ES-I3 (cell line): ENCODE data around the gene TBC1D9.
A peak's percentile ranks its signal among the peaks of the same experiment; 100 is the strongest.
"Not testable (repeated sequence)": the region's sequence is repeated elsewhere in the genome, so short reads cannot be mapped to it uniquely, and the experiment has no call there.

Experiments
- H3K36me3 ChIP-seq: 2 replicates; pipeline ENCODE4 v1.6.1; 2013; ENCODE audit warnings: mild to moderate bottlenecking, low read length, control low read depth, moderate library complexity; ENCODE audit not compliant: insufficient read depth
- H3K4me1 ChIP-seq: 2 replicates; pipeline ENCODE4 v1.6.1; 2013; ENCODE audit warnings: mild to moderate bottlenecking, control low read depth, low read length; ENCODE audit not compliant: insufficient read depth
- H3K9ac ChIP-seq: 2 replicates; pipeline ENCODE4 v1.6.1; 2013; ENCODE audit warnings: low read depth, mild to moderate bottlenecking, low read length, moderate library complexity
- H3K9me3 ChIP-seq: 2 replicates; pipeline ENCODE4 v1.6.1; 2013; ENCODE audit warnings: mild to moderate bottlenecking, low read length, moderate library complexity; ENCODE audit not compliant: control insufficient read depth, insufficient read depth

The TBC1D9 gene

DNA sequence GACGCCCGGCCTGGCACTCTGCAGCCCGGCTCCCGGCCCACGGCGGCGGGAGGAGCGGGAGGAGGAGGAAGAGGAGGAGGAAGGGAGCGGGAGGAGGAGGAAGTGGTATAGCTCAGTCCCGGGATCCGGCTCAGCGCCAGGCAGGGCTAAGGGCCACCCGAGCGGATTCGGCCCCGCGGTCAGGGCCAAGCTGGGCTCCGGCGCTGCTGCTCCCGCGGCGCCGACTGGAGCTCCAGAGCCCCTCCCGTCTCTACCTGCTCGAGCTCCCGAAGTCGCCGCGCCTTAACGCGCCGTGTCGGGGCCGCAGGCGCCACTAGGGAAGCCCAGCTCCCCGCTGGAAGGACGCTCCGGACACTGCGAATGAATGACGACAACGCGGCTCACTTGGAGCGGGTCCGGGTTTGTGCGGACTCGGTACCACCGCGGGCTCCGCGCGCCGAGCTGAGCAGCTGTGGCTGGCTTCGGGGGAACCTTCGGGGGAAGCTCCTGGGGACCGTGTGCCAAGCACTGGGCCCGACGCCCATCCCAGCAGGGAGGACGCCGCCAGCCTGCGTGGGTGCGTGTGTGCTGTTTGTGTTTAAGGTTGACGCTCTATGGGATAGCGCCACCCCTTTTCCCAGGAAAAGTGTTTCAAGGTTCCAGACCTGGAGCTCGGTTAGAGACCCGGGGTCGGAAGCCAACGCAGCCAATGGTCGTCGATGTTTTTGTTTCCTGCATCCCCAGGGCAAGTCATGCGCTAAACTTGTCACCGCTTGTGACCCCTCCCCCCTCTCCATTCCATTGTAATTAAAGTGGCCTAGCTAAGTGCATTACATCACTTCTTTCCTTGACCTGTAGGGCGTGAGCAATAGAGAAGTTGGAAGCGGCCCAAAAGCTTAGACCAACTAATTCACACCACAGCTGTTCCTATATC, at the start of gene TBC1D9:
TSS of gene TBC1D9 (minus strand) at position 67 of the 913 bp plus-strand sequence. CDS start 340 bp downstream, outside the sequence.
- H3K36me3 ChIP-seq, result no peaks in the 10 kb centered on the region
- H3K9ac ChIP-seq, result peak within 1 kb of the TSS; percentile 59; the same call in 1 of the 2 replicates
- peaks cover 9% of the 10 kb centered on the region for H3K4me1 ChIP-seq
- H3K9me3 ChIP-seq, result no peaks in the 10 kb centered on the region

DNA sequence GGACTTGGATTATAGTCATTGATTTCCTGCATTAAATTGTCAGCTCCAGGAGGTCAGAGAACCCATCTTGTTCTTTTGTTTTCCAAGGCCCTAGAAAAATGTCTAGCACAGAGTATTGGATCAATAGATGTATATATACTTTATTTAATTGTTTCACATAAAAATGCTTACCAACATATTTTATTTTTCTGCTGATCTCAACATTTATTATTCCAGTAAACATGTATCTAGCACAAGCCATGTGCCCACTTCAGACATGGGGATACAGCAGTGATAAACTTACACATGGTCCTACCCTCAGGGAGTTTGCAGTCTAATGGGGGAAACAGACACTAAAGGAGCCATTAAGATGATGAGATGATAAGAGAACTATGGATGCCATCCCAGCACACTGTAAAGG, 49.1 kb upstream of the TBC1D9 start:
- H3K4me1 ChIP-seq, result 0 out of 2 replicates have a peak, but pooled peaks cover 5% of the 10 kb centered on the region
- H3K9ac ChIP-seq, result no peak overlapping the region
- H3K9me3 ChIP-seq, result no peaks in the 10 kb centered on the region
- no peaks in the 10 kb centered on the region for H3K36me3 ChIP-seq

DNA sequence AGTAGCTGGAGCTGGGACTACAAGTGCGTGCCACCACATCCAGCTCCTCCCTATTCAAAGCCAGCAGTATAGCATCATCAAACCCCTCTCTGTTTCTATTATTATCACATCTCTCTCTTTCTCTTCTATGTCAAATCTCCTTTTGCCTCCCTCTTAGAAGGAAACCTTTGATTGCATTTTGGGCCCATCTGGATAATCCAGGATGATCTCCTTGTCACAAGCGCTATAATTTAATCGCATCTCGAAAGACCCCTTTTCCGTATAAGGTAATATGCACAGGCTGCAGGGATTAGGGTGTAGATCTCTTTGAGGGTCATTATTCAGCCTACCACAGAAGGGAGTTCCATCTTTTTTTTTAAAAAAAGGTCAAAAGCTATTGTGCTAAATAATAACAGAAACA, 46.4 kb upstream of the TBC1D9 start:
- Histone ChIP-seq H3K9ac (no peak overlapping the region), H3K4me1 (no peaks in the 10 kb centered on the region), H3K9me3 (no peaks in the 10 kb centered on the region), H3K36me3 (no peaks in the 10 kb centered on the region)

DNA sequence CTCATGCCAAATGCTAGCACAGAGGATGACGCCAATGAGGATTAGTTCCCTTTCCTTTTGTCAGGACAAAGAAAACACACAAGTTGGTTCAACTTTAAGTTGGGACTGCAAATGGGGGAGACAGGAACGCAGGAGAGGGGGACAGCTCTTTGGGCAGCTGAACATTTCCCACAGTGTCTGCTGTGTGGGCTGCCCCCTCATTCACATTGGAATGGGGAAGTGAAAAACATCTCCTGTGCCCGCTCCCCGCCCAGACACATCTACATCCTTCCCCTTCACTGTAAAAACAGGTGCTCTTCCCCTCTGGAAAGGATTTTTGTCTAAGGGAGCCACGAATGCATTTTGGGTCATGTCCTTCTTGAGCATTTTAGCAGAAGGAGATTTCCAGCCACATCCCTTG, 44.5 kb upstream of the TBC1D9 start:
- H3K4me1 ChIP-seq, result no peaks in the 10 kb centered on the region
- no peaks in the 10 kb centered on the region for H3K9me3 ChIP-seq
- no peaks in the 10 kb centered on the region for H3K36me3 ChIP-seq
- H3K9ac ChIP-seq, result no peak overlapping the region

DNA sequence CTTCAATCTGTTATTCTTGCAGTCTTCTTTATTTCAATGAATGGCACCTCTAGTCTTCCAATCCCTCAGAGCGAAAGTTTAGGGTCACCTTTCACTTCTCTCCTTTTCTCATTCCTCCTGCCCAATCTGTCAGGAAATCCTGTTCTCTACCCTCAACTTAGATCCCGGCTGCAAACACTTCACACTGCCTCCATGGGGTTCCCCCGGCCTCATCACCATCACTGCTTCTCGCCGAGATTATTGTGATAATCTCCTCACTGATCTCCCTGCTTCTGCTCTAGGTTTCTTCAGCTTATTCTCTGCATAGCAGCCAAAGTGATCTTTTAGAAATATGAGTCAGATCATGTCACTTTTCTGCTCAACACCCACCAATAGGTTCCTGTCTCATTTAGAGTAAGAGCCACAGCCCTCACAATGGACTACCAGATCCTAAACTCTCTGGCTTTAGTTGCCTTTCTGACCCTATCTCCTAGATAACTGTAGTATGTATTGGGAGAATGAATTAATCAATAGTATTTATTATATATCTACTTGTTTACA, 43.6 kb upstream of the TBC1D9 start:
- Histone ChIP-seq H3K9me3 (no peaks in the 10 kb centered on the region), H3K36me3 (no peaks in the 10 kb centered on the region), H3K9ac (no peak overlapping the region), H3K4me1 (no peaks in the 10 kb centered on the region)

DNA sequence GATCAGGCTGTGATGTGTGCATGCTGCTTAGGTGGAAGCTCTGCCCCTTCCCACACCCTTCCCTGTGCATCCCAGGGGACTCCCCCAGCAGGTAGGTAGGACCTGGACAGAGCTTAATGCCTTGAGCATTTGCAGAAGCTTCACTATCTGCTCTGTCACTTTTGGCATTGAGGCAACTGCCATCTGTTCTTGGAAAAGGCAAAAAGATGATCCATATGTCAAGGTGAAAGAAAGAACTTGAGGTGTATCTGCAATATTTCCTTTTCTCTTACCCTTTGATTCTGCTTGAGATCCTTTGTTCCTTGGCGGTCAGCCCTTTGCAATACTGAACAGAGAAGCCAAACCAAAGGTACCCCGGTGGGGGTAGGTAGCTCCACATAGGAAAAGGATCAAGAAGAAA, 37.1 kb upstream of the TBC1D9 start:
- Histone ChIP-seq H3K9me3 (peaks cover 2% of the 10 kb centered on the region; the same call in 1 of the 2 replicates), H3K4me1 (peaks cover 5% of the 10 kb centered on the region; the same call in 1 of the 2 replicates), H3K36me3 (no peaks in the 10 kb centered on the region), H3K9ac (no peak overlapping the region)

DNA sequence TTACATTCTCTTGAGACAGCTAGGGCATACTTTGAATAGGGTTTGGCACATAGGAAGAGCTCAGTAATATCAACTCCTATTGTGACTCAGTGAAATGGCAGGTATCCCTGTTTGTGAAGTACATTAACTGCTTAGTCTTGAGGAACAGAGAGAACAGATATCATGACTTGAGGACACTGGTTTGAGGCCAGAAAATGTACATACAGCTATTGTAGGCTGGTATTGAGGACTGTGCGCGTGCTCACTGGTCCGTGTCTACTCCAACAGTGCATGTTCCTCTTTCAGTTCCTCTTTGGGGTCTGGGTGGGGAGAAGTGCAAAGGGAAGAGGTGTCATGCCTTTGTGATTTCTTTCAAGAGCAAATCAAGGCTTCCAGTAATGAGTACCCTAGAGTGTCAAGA, 34.6 kb upstream of the TBC1D9 start:
- Histone ChIP-seq H3K4me1 (peaks cover 5% of the 10 kb centered on the region; the same call in 1 of the 2 replicates), H3K9ac (no peak overlapping the region), H3K9me3 (peaks cover 2% of the 10 kb centered on the region; the same call in 1 of the 2 replicates), H3K36me3 (no peaks in the 10 kb centered on the region)

DNA sequence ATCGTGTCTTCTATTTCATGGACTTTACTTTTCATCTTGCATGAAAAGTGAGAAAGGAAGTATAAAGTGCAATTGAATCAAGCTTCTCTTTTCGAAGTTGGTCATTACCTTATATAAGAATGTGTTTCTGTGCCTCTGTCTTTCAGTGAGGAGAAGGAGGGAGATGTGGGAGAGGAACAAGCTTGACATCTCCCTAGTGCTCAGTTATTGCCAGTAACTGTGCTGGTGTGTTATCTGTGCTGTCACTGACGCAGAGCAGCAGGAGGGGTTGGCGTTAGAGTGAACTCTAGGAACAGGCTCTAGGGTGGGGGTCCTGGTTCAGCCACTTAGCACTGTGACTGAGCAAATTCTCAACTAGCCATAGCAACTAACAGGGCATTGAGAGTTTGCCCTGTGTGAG, 34.0 kb upstream of the TBC1D9 start:
- no peaks in the 10 kb centered on the region for H3K36me3 ChIP-seq
- H3K4me1 ChIP-seq, result peaks cover 5% of the 10 kb centered on the region; the same call in 1 of the 2 replicates
- H3K9me3 ChIP-seq, result peaks cover 2% of the 10 kb centered on the region; the same call in 1 of the 2 replicates
- no peak overlapping the region for H3K9ac ChIP-seq

DNA sequence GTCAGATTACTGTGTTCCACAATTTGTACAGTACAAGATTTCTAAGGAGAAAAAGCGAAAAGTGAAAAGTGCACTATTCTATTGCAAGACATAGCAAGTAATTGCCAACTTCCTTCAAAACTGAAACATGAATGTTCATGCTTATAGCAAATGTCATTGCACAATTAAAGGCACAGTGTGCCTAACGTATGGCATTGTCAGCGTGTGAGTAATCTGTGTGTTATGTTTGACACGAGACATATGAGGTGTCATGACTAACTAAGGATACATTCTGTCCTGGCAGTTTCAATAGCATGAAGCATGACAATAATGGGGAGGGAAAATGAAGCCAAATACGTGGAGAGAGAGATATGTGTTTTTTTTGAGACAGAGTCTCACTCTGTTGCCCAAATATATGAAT, 33.6 kb upstream of the TBC1D9 start:
- peaks cover 5% of the 10 kb centered on the region; the same call in 1 of the 2 replicates for H3K4me1 ChIP-seq
- peaks cover 2% of the 10 kb centered on the region; the same call in 1 of the 2 replicates for H3K9me3 ChIP-seq
- H3K36me3 ChIP-seq, result no peaks in the 10 kb centered on the region
- no peak overlapping the region for H3K9ac ChIP-seq

DNA sequence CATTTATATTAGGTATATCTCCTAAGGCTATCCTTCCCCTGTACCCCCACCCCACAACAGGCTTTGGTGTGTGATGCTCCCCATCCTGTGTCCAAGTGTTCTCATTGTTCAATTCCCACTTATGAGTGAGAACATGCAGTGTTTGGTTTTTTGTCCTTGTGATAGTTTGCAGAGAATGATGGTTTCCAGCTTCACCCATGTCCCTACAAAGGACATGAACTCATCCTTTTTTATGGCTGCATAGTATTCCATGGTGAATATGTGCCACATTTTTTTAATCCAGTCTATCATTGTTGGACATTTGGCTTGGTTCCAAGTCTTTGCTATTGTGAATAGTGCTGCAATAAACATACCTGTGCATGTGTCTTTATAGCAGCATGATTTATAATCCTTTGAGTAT, 26.6 kb upstream of the TBC1D9 start:
- H3K4me1 ChIP-seq, H3K9me3 ChIP-seq, H3K36me3 ChIP-seq, H3K9ac ChIP-seq: not testable (repeated sequence)

DNA sequence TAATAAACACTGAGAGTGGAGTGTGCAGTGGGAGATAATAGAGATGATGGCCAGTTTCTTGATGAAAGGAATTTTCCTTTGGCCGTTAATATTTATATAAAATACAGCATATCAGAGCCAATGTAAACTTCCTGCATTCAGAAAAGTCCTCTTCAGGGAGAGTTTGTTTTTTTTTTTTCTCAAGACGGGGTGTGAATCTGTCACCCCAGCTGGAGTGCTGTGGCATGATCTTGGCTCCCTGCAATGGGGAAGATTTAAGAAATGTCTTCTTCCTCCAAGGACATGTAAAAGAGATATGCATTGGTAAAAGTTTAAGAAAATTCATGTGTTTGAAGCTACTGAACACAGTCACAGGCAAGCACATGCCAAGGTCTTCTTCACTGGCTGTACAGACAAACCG, 25.4 kb upstream of the TBC1D9 start:
- Histone ChIP-seq H3K9me3 (no peaks in the 10 kb centered on the region), H3K4me1 (no peaks in the 10 kb centered on the region), H3K36me3 (no peaks in the 10 kb centered on the region), H3K9ac (no peak overlapping the region)

DNA sequence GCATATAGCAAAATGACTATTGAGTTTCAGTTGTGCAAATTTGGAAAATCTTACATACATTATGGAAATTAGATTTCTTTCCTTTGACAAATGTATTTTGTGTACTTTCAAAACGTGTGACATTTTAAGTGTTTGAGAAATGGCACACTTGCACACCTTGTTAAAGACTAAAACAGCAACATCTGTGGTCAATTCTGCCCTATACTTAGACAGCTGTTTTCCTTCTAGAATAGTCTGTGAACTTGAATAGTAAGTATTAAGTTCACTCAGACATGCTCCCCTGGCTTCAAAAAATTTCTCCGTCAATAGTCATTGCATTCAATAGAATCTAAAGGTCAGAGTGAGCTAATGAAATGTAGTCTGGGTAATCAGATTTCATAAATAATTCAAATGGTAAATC, 21.7 kb upstream of the TBC1D9 start:
- Histone ChIP-seq H3K9ac (no peak overlapping the region), H3K9me3 (no peaks in the 10 kb centered on the region), H3K4me1 (no peaks in the 10 kb centered on the region), H3K36me3 (no peaks in the 10 kb centered on the region)

DNA sequence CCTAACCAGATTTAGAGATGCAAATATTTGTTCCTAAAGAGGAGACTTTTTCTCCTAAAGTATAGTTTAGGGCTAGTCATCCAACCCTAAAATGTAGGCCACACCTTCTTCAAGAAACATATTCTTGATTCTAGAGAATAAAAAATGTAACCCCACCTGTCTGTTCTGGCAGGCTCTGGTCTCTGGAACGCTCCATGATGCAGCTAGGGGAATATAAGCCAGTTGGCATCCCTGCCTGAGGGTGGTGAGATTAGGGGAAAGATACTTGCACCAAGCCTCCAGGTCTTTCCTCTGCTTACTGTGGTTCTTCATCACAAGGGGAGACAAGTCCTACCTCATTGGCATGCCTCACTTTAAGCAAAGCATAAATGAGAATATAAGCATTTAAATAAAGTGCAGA, 21.2 kb upstream of the TBC1D9 start:
- H3K36me3 ChIP-seq, result no peaks in the 10 kb centered on the region
- no peaks in the 10 kb centered on the region for H3K4me1 ChIP-seq
- no peak overlapping the region for H3K9ac ChIP-seq
- H3K9me3 ChIP-seq, result no peaks in the 10 kb centered on the region

DNA sequence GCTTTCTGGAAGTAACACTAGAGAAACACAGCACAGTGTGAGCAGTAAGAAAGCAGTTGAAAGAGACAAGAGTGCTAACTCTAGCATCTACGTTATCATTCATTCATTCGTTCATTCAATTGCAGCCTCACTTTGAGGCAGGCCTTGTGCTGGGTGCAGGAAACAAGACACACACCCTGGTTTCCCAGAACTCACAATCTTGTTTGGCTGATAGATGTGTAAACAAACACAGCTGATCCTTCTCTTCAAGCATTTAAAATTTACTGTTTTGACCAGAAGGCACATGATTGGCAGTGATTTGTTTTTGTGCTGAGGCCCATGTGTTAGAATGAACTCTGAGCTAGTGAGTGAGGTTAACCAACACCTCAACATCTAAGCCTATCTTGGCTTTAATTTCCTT, 20.4 kb upstream of the TBC1D9 start:
- H3K9ac ChIP-seq, result no peak overlapping the region
- no peaks in the 10 kb centered on the region for H3K9me3 ChIP-seq
- H3K36me3 ChIP-seq, result no peaks in the 10 kb centered on the region

DNA sequence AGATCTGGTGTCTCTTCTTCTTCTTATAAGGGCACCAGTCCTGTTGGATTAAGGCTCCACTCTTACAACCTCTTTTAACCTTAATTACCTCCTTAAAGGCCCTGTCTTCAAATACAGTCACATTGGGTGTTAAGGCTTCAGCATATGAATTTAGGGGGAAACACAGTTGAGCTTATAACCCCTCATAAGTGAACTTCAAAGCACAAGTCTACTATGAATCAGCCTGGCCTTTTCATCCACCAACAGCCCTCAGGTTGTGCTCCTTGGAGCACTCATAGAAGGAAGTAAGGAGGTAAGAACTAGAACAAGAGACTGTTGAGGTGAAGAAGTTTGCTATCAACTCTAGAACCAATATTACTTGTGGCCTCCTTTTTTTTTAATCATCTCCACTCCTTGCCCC, 18.8 kb upstream of the TBC1D9 start:
- H3K36me3 ChIP-seq, result no peaks in the 10 kb centered on the region
- no peaks in the 10 kb centered on the region for H3K4me1 ChIP-seq
- no peaks in the 10 kb centered on the region for H3K9me3 ChIP-seq
- H3K9ac ChIP-seq, result no peak overlapping the region

More for the DNA sequence above, 20.4 kb upstream of the TBC1D9 start:
- no peaks in the 10 kb centered on the region for H3K4me1 ChIP-seq
